K562 (cell line): ENCODE results near the gene RALGAPB. TPM values are rescaled to one million over a fixed set of nuclear protein-coding genes. Genes with fewer than 3 reads are reported as not detected.
A peak's percentile ranks its signal among the peaks of the same experiment; 100 is the strongest.

Experiments used
- ATAC-seq: fragments of 200-7000 bp; cut with Tn5 transposase; 3 replicates; pipeline ENCODE4 v1.9.1; 2020; ENCODE audit warnings: moderate library complexity
- BruUV-seq: library from RNA; stranded (reverse); fragments of 400-500 nt; replicated peaks from 2 replicates; lab custom pipeline; 2021; lab: Mats Ljungman, UMichigan
- CTCF ChIA-PET: fragments of 300-600 bp; formaldehyde crosslinking; extraction: SDS; loops from one replicate; lab custom pipeline; 2021; ENCODE audit warnings: low intra/inter-chr PET ratio; lab: Yijun Ruan, JAX
- POLR2A ChIA-PET: fragments of 300-600, 350-650 bp; sonication (Branson Sonifier 250); formaldehyde crosslinking; extraction: SDS; loops from one replicate; lab custom pipeline; 2021; ENCODE audit warnings: antibody characterized with exemption, inconsistent platforms; lab: Yijun Ruan, JAX
- DNase-seq, 4 experiments: peaks; one replicate each; pipeline versions ENCODE4 v3.0.0 to v3.0.0-alpha.2; 2011 to 2018; ENCODE audit warnings: low spot score in 3 of 4, mixed read lengths in 3 of 4; ENCODE audit errors: extremely low read depth in 1 of 4
- FAIRE-seq: peaks from 2 replicates; lab custom pipeline; 2011; peaks lifted over from hg19 to GRCh38; lab: Jason Lieb, UNC
- H2AFZ ChIP-seq: 2 replicates; pipeline ENCODE4 v1.6.0; 2011; ENCODE audit warnings: low read depth, low read length, control low read depth, inconsistent platforms
- H3K27ac ChIP-seq: fragments of 200-600 bp; 3 replicates; pipeline ENCODE4 v1.8.0; 2011; ENCODE audit warnings: low read depth, mild to moderate bottlenecking, control low read depth, inconsistent platforms, low read length, moderate library complexity, mixed read lengths; ENCODE audit errors: extremely low read depth
- H3K27me3 ChIP-seq, 2 experiments: fragments of 300-600 bp in 1 of 2; 2 replicates in 1 of 2; 3 replicates in 1 of 2; pipeline versions ENCODE4 v1.6.0 to v1.8.0; 2011; ENCODE audit warnings: inconsistent platforms in 2 of 2, low read length in 2 of 2, mild to moderate bottlenecking in 1 of 2, mixed read lengths in 1 of 2, moderate library complexity in 1 of 2; ENCODE audit not compliant: control insufficient read depth in 2 of 2, insufficient read depth in 2 of 2
- H3K36me3 ChIP-seq: fragments of 300-600 bp; 3 replicates; pipeline ENCODE4 v1.8.0; 2011; ENCODE audit warnings: mild to moderate bottlenecking, low read length, inconsistent platforms; ENCODE audit not compliant: control insufficient read depth, insufficient read depth
- H3K4me1 ChIP-seq, 2 experiments: fragments of 200-600 bp in 1 of 2; replicated peaks in 1 of 2; 2 replicates in 1 of 2; 3 replicates in 1 of 2; pipeline versions ENCODE4 v1.5.1 to v1.8.0; 2011; ENCODE audit warnings: inconsistent platforms in 2 of 2, low read length in 2 of 2, mild to moderate bottlenecking in 1 of 2, mixed read lengths in 1 of 2, moderate library complexity in 1 of 2; ENCODE audit not compliant: control insufficient read depth in 2 of 2, insufficient read depth in 2 of 2
- H3K4me2 ChIP-seq: 2 replicates; pipeline ENCODE4 v1.6.1; 2011; ENCODE audit warnings: low read length, control low read depth, inconsistent platforms, mixed read lengths; ENCODE audit not compliant: insufficient read depth
- H3K4me3 ChIP-seq: fragments of 200-600 bp; sonication (generic), shearing (Covaris generic); 2 replicates; pipeline ENCODE4 v1.5.1; 2016; ENCODE audit warnings: control low read depth, inconsistent platforms
- H3K79me2 ChIP-seq: fragments of 200-600 bp; 3 replicates; pipeline ENCODE4 v1.8.0; 2011; ENCODE audit warnings: low read length, inconsistent platforms; ENCODE audit not compliant: control insufficient read depth, insufficient read depth
- H3K9ac ChIP-seq, 2 experiments: 2 replicates each; pipeline versions ENCODE4 v1.6.0 to v1.6.1; 2011; ENCODE audit warnings: low read depth in 2 of 2, low read length in 2 of 2, control low read depth in 1 of 2, inconsistent platforms in 1 of 2, mild to moderate bottlenecking in 1 of 2, mixed read lengths in 1 of 2; ENCODE audit not compliant: insufficient read depth in 1 of 2
- H3K9me1 ChIP-seq: one replicate; pipeline ENCODE4 v1.6.0; 2011; ENCODE audit warnings: inconsistent platforms, mild to moderate bottlenecking, low read length, moderate library complexity; ENCODE audit not compliant: control insufficient read depth, insufficient read depth
- H3K9me3 ChIP-seq: replicated peaks from 2 replicates; pipeline ENCODE4 v1.5.1; 2011; ENCODE audit warnings: low read depth, low read length, inconsistent platforms; ENCODE audit not compliant: control insufficient read depth, insufficient read depth
- H4K20me1 ChIP-seq: replicated peaks from 2 replicates; pipeline ENCODE4 v1.6.1; 2011; ENCODE audit warnings: low read length, inconsistent platforms, mixed read lengths; ENCODE audit not compliant: control insufficient read depth, insufficient read depth
- HEY1 ChIP-seq: fragments of 250-450 bp; sonication (Bioruptor Pico); IDR thresholded peaks from 2 replicates; pipeline ENCODE4 v1.5.0; 2020; ENCODE audit warnings: mild to moderate bottlenecking, moderate library complexity, borderline replicate concordance
- LCOR ChIP-seq: sonication (generic); formaldehyde crosslinking; IDR thresholded peaks from 2 replicates; pipeline ENCODE4 v1.8.0; 2022; ENCODE audit warnings: mild to moderate bottlenecking, missing genetic modification reagents
- NONO ChIP-seq, 2 experiments: fragments of 200-400 bp in 1 of 2; fragments of 450-650 bp in 1 of 2; formaldehyde crosslinking in 1 of 2; IDR thresholded peaks; 2 replicates each; pipeline ENCODE4 v1.6.1; 2017; ENCODE audit warnings: low read depth in 2 of 2, mild to moderate bottlenecking in 2 of 2, moderate library complexity in 2 of 2, low read length in 1 of 2
- POLR2AphosphoS5 ChIP-seq: IDR thresholded peaks from 2 replicates; pipeline ENCODE4 v1.6.1; 2011; ENCODE audit warnings: mild to moderate bottlenecking, low read depth, low read length, moderate library complexity; ENCODE audit not compliant: control insufficient read depth, insufficient read depth
- RBM15 ChIP-seq: fragments of 200-400 bp; formaldehyde crosslinking; IDR thresholded peaks from 2 replicates; pipeline ENCODE4 v1.6.1; 2018; ENCODE audit warnings: mild to moderate bottlenecking, low read length, moderate library complexity; ENCODE audit not compliant: insufficient read depth
- ZBTB8A ChIP-seq: fragments of 450-650 bp; IDR thresholded peaks from 2 replicates; pipeline ENCODE4 v1.6.1; 2018; ENCODE audit warnings: mild to moderate bottlenecking, moderate library complexity; ENCODE audit not compliant: partially characterized antibody
- ZC3H4 ChIP-seq: sonication (generic); formaldehyde crosslinking; IDR thresholded peaks from 2 replicates; pipeline ENCODE4 v1.9.0; 2021; ENCODE audit warnings: missing genetic modification reagents, borderline replicate concordance
- WGBS: fragments of 100-300 bp; shearing (Covaris generic); methylation state at CpG from one replicate; pipeline ENCODE4 v1.1.6; 2016; ENCODE audit warnings: low coverage, mixed read lengths; ENCODE audit not compliant: insufficient coverage; ENCODE audit errors: missing lambda C conversion rate; 5-methylcytosine and 5-hydroxymethylcytosine counted together
- in situ Hi-C: fragments of 300-500 bp; cut with MboI; formaldehyde crosslinking; loops from 4 replicates; pipeline ENCODE4 v1.15.0; 2018; ENCODE audit warnings: inconsistent platforms, mixed read lengths
- intact Hi-C: fragments of 100-400 bp; cut with micrococcal nuclease; formaldehyde crosslinking; loops from 2 replicates; pipeline ENCODE4 v1.14.2; 2022
- polyA plus RNA-seq, 8 experiments: library from polyadenylated mRNA; depleted of rRNA in 4 of 8; stranded (reverse) in 5 of 8; unstranded in 3 of 8; fragments of >200 nt; fragmentation: Nextera tagmentation in 2 of 8; fragmentation: Illumina TruSeq in 1 of 8; extraction: Ambion mirVana in 2 of 8; extraction: Trizol in 1 of 8; gene quantifications; 2 replicates each; pipeline versions ENCODE4 v1.2.1 to v1.2.3, GENCODE V29; 2011 to 2014; ENCODE audit warnings: inconsistent platforms in 1 of 8, missing spikeins in 1 of 8
- total RNA-seq, 7 experiments: library from RNA; depleted of rRNA in 6 of 7; stranded (reverse); fragments of >200 nt in 6 of 7; fragmentation: Illumina TruSeq in 2 of 7; extraction: Trizol in 2 of 7; gene quantifications; 2 replicates each; pipeline versions ENCODE4 v1.2.1 to v1.2.3, GENCODE V29; 2011 to 2021; ENCODE audit warnings: low replicate concordance in 1 of 7
- TF ChIP-seq, protein P1 (sequence below): IDR thresholded peaks from 3 replicates; pipeline ENCODE4 v1.6.1; 2011; ENCODE audit warnings: borderline replicate concordance, mild to moderate bottlenecking; ENCODE audit not compliant: insufficient read length, insufficient read depth
- TF ChIP-seq, protein P2 (sequence below): sonication (generic); formaldehyde crosslinking; IDR thresholded peaks from 2 replicates; pipeline ENCODE4 v1.8.0; 2022; ENCODE audit warnings: mild to moderate bottlenecking, missing genetic modification reagents

The RALGAPB gene
- total and polyA plus RNA-seq, 9 of the 15 experiments (the other 6 are each of a cell fraction or from before 2014, with no cell fraction given), result 4.3 to 25.6 (median 13.6) TPM

DNA sequence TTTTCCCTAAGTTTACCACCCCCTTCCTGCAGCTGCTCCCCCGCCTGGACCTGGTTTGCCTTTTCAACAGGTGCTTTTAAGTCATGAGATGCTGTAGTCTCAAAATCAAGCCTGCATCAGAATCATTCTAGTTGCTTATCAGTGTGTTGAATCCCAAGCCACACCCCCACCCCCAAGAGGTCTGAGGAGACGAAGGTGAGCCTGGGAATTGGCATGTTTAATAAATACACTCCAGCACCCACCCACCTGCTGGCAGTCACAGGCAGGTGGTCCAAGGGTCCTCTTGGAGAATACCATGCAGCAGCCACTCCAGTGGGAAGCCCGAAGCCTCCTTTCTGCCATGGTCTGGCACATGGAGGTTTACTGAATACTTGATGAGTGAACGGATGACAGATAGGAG is 107.3 kb downstream of the RALGAPB start (continued):
- TF ChIP-seq POLR2AphosphoS5 (no peak), LCOR (no peak), RBM15 (no peak), ZBTB8A (no peak), HEY1 (CRISPR knock-in tag) (no peak)
- TF ChIP-seq, protein P1, sequence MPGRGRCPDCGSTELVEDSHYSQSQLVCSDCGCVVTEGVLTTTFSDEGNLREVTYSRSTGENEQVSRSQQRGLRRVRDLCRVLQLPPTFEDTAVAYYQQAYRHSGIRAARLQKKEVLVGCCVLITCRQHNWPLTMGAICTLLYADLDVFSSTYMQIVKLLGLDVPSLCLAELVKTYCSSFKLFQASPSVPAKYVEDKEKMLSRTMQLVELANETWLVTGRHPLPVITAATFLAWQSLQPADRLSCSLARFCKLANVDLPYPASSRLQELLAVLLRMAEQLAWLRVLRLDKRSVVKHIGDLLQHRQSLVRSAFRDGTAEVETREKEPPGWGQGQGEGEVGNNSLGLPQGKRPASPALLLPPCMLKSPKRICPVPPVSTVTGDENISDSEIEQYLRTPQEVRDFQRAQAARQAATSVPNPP, result no peak

DNA sequence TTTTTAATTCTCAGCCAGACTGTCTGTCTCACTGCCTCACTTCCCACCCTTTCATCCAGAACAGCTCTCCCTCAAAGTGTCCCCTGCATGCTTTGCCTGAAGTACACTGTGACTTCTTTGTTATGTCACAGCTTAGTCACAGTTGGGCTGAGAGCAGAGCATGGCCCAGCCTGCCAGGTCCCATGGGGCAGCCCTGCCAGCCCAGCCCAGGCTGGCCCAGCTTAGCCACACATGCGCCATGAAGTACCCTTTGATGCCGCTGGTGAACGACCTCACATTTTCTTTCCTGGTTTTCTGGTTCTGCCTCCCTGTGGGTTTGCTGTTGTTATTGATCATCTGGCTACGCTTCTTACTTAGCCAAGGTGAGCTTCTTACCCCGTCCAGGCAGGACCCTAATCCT is 108.4 kb downstream of the RALGAPB start, which contains the start of gene ADIG:
TSS of gene ADIG (plus strand) at position 185 of the 400 bp plus-strand sequence. CDS start at position 239, 54 bp downstream.
- in situ Hi-C loops, result no loop called here
- no peak for ATAC-seq

More for the DNA sequence above, 108.4 kb downstream of the RALGAPB start, which contains the start of gene ADIG:
- Histone ChIP-seq H3K9me3 (no peaks in the 10 kb centered on the region), H3K36me3 (peaks cover 3% of the 10 kb centered on the region; the same call in 1 of the 3 replicates), H3K9ac (no peak within 1 kb of the TSS), H3K4me1 (peaks cover 0 to 3% of the 10 kb centered on the region in 2 experiments; a peak in 1 of 5 replicates), H4K20me1 (no peaks in the 10 kb centered on the region), H3K4me2 (no peak within 1 kb of the TSS), H3K27ac (no peak within 1 kb of the TSS), H3K4me3 (no peak within 1 kb of the TSS), H3K27me3 (peaks cover 27 to 50% of the 10 kb centered on the region in 2 experiments), H3K79me2 (no peaks in the 10 kb centered on the region), H2AFZ (no peak within 1 kb of the TSS), H3K9me1 (no peaks in the 10 kb centered on the region)
- intact Hi-C loops, result no loop called here
- POLR2A ChIA-PET, result interaction anchor here (0.6 to 1.7 kb wide), 5 partner anchors 8 to 384 kb away, joined by 3 to 7 read pairs (median 3); no protein-coding TSS in a partner anchor
- FAIRE-seq (peak; percentile 42), DNase-seq (no peak)
- 20% methylated on average over 5 of the region's 5 CpGs for WGBS
- CTCF ChIA-PET, result no interaction called here
- no TSS peak for BruUV-seq
- TF ChIP-seq ZC3H4 (CRISPR knock-in tag) (no peak), NONO (IDR thresholded peaks at IDR 0.05; ENCODE audit: low read depth in 2 of 2, low read length in 1 of 2) (no peak)
- TF ChIP-seq, protein P2, sequence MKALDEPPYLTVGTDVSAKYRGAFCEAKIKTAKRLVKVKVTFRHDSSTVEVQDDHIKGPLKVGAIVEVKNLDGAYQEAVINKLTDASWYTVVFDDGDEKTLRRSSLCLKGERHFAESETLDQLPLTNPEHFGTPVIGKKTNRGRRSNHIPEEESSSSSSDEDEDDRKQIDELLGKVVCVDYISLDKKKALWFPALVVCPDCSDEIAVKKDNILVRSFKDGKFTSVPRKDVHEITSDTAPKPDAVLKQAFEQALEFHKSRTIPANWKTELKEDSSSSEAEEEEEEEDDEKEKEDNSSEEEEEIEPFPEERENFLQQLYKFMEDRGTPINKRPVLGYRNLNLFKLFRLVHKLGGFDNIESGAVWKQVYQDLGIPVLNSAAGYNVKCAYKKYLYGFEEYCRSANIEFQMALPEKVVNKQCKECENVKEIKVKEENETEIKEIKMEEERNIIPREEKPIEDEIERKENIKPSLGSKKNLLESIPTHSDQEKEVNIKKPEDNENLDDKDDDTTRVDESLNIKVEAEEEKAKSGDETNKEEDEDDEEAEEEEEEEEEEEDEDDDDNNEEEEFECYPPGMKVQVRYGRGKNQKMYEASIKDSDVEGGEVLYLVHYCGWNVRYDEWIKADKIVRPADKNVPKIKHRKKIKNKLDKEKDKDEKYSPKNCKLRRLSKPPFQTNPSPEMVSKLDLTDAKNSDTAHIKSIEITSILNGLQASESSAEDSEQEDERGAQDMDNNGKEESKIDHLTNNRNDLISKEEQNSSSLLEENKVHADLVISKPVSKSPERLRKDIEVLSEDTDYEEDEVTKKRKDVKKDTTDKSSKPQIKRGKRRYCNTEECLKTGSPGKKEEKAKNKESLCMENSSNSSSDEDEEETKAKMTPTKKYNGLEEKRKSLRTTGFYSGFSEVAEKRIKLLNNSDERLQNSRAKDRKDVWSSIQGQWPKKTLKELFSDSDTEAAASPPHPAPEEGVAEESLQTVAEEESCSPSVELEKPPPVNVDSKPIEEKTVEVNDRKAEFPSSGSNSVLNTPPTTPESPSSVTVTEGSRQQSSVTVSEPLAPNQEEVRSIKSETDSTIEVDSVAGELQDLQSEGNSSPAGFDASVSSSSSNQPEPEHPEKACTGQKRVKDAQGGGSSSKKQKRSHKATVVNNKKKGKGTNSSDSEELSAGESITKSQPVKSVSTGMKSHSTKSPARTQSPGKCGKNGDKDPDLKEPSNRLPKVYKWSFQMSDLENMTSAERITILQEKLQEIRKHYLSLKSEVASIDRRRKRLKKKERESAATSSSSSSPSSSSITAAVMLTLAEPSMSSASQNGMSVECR (CRISPR knock-in tag), result no peak
- TF ChIP-seq, all 486 proteins: peak for 0
